Ascending aorta (tissue), 2 donors: ENCODE measurements around the gene APH1A. TPM values are rescaled to one million over a fixed set of nuclear protein-coding genes. Genes with fewer than 3 reads are reported as not detected.
"Not testable (repeated sequence)": the region's sequence is repeated elsewhere in the genome, so short reads cannot be mapped to it uniquely, and the experiment has no call there.

Source experiments
- DNase-seq, 2 donors: peaks; one replicate each; pipeline ENCODE4 v3.0.0-alpha.2; 2019; ENCODE audit warnings: low spot score in 2 of 2
- H3K27ac ChIP-seq, 2 donors: fragments of 200-600 bp; sonication (generic); one replicate each; pipeline ENCODE4 v1.5.1; 2016 to 2017; ENCODE audit warnings: mild to moderate bottlenecking in 1 of 2
- H3K27me3 ChIP-seq: fragments of 200-600 bp; sonication (generic); one replicate; pipeline ENCODE4 v1.5.1; 2017
- H3K36me3 ChIP-seq, 2 donors: fragments of 200-600 bp; sonication (generic); one replicate each; pipeline ENCODE4 v1.5.1; 2016
- H3K4me1 ChIP-seq, 2 donors: fragments of 200-600 bp; sonication (generic); one replicate each; pipeline ENCODE4 v1.5.1; 2016 to 2017; ENCODE audit warnings: mild to moderate bottlenecking in 1 of 2
- H3K4me3 ChIP-seq, 2 donors: fragments of 200-600 bp; sonication (generic); one replicate each; pipeline ENCODE4 v1.5.1; 2016 to 2017; ENCODE audit warnings: mild to moderate bottlenecking in 1 of 2
- H3K9me3 ChIP-seq, 2 donors: fragments of 200-600 bp; sonication (generic); one replicate each; pipeline ENCODE4 v1.5.1; 2016
- CTCF ChIP-seq, 3 experiments: fragments of 200-600 bp in 2 of 3; fragments of 450-650 bp in 1 of 3; sonication (generic) in 2 of 3; IDR thresholded peaks; one replicate each; pipeline ENCODE4 v1.5.1; 2016 to 2019; ENCODE audit warnings: antibody characterized with exemption in 3 of 3, mild to moderate bottlenecking in 1 of 3, moderate library complexity in 1 of 3
- intact Hi-C: fragments of 100-400 bp; cut with DNase I; formaldehyde crosslinking; loops from one replicate; pipeline ENCODE4 v1.15.1; 2023
- total RNA-seq: library from RNA; depleted of rRNA; stranded (reverse); fragments of >200 nt; gene quantifications from one replicate; pipeline ENCODE4 v1.1.0, GENCODE V29; 2016

The APH1A gene
- total RNA-seq, 1 donor from 2014 or later, result 73.1 TPM

- DNase-seq, result peak in 1 of 2 donors; percentile 70
- H3K36me3 ChIP-seq, result no peaks in the 10 kb centered on the region
- H3K27me3 ChIP-seq, result no peaks in the 10 kb centered on the region
- H3K4me1 ChIP-seq, result peaks cover 0 to 10% of the 10 kb centered on the region in 2 donors
- peak overlapping the region; percentile 97 to 100 for H3K27ac ChIP-seq
- TF ChIP-seq CTCF (IDR thresholded peaks at IDR 0.05), result peak in 1 of 3 experiments; percentile 10
- H3K4me3 ChIP-seq, result peak overlapping the region; percentile 84 to 100
- no peaks in the 10 kb centered on the region for H3K9me3 ChIP-seq
- intact Hi-C loops, result no loop called here
Observed at GRCh38 chr1:150235294-150235851, 33.4 kb downstream of the APH1A start.

- H3K27me3 ChIP-seq, result no peaks in the 10 kb centered on the region
- intact Hi-C loops, result no loop called here
- no peaks in the 10 kb centered on the region for H3K9me3 ChIP-seq
- peaks cover 0 to 10% of the 10 kb centered on the region in 2 donors for H3K4me1 ChIP-seq
- no peaks in the 10 kb centered on the region for H3K36me3 ChIP-seq
- peak overlapping the region; percentile 97 to 100 for H3K27ac ChIP-seq
- TF ChIP-seq CTCF (IDR thresholded peaks at IDR 0.05), result no peak
- DNase-seq, result peak; percentile 39 to 91
- H3K4me3 ChIP-seq, result peak overlapping the region; percentile 84 to 100
Observed at GRCh38 chr1:150234566-150235293, 34.1 kb downstream of the APH1A start.

- intact Hi-C loops, result no loop called here
- DNase-seq, result no peak
- no peak for TF ChIP-seq CTCF (IDR thresholded peaks at IDR 0.05)
- no peaks in the 10 kb centered on the region for H3K27me3 ChIP-seq
- peaks cover 0 to 10% of the 10 kb centered on the region in 2 donors for H3K4me1 ChIP-seq
- peak overlapping the region; percentile 97 to 100 for H3K27ac ChIP-seq
- peaks cover 0 to 4% of the 10 kb centered on the region in 2 donors for H3K36me3 ChIP-seq
- no peaks in the 10 kb centered on the region for H3K9me3 ChIP-seq
- H3K4me3 ChIP-seq, result peak overlapping the region; percentile 84 to 100
Observed at GRCh38 chr1:150234309-150234565, 34.6 kb downstream of the APH1A start.

GRCh38 chr1:150233359-150234308, 35.2 kb downstream of the APH1A start:
- TF ChIP-seq CTCF (IDR thresholded peaks at IDR 0.05), result no peak
- intact Hi-C loops, result no loop called here
- Histone ChIP-seq H3K36me3 (peaks cover 3 to 9% of the 10 kb centered on the region in 2 donors), H3K4me1 (peaks cover 0 to 10% of the 10 kb centered on the region in 2 donors), H3K27me3 (no peaks in the 10 kb centered on the region), H3K4me3 (peak overlapping the region; percentile 84 to 100), H3K9me3 (no peaks in the 10 kb centered on the region), H3K27ac (peak overlapping the region; percentile 97 to 100)
- peak in 1 of 2 donors; percentile 66 for DNase-seq

GRCh38 chr1:150232921-150233320, 35.9 kb downstream of the APH1A start:
- H3K9me3 ChIP-seq, H3K27me3 ChIP-seq, intact Hi-C loops, H3K4me3 ChIP-seq: not testable (repeated sequence)
- peak in 1 of 2 donors; percentile 38 for DNase-seq
- Histone ChIP-seq H3K27ac (peak overlapping the region; percentile 97 to 100), H3K4me1 (peaks cover 0 to 10% of the 10 kb centered on the region in 2 donors), H3K36me3 (peaks cover 8 to 14% of the 10 kb centered on the region in 2 donors)

- DNase-seq, result peak in 1 of 2 donors; percentile 47
- H3K4me3 ChIP-seq, H3K9me3 ChIP-seq, intact Hi-C loops, H3K27ac ChIP-seq, H3K27me3 ChIP-seq, H3K4me1 ChIP-seq: not testable (repeated sequence)
- peaks cover 42 to 45% of the 10 kb centered on the region in 2 donors for H3K36me3 ChIP-seq
Observed at GRCh38 chr1:150228246-150228645, 40.6 kb downstream of the APH1A start.
